GM19463 (cell line): ENCODE data around the gene MRPS15.

Experiments used
- ATAC-seq: cut with Tn5 transposase; IDR thresholded peaks from one replicate; pipeline ENCODE4 v1.9.1; 2021; ENCODE audit warnings: mild to moderate bottlenecking, moderate library complexity; ENCODE audit not compliant: unreplicated experiment

The MRPS15 gene

DNA sequence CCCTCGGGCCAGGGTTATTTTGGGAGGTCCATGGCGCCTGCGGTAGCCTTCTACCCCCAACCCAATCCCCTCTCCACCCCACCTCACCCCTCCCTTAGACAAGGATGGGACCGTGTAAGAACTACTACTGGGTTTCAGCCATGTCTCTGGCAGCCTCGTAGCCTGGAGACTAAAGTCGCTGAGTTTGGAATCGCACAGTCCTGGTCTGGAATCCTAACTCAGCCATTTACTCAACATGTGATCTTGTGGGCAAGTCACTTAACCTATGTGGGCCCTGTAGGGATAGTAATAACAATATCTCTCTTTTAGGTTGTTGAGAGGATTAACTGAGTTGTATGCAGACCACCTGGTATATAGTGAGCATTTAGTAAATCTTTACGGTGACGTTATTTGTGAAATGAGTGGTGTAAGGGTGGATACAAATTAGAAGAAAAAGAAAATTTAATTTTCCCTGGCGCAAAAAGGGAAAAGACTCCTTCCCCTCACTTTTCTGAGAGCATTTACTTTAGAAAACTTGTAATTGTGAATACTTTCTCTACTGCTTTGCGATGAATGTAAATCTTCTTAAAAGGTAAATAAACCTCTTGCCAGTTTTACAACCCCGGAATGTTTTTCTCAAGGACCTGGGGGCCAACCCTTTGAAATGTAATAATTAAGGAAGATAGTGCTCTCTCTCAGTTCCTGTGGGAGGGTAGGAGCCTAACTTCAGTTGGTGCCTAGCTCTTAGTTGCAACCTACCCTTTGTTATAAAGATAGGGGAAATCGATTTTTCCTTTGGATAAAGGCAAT lies 615 bp upstream of the MRPS15 start:
- peak; percentile 38 for ATAC-seq

GRCh38 chr1:36463463-36463802 lies 751 bp downstream of the MRPS15 start:
- no peak for ATAC-seq

DNA sequence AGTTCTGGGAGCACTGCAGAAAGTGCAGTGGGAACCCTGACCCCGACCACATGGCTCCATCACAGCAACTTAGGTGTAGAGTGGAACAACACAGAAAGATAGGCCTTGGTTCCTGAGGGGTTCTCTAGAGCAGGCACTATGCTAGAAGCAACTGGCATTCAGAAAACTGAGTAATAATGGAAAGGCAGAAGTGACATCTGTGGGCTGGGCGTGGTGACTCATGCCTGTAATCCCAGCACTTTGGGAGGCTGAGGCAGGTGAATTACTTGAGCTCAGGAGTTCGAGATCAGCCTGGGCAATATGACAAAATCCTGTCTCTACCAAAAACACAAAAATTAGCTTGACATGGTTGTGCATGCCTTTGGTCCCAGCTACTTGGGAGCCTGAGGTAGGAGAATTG lies 5.3 kb downstream of the MRPS15 start:
- no peak for ATAC-seq

DNA sequence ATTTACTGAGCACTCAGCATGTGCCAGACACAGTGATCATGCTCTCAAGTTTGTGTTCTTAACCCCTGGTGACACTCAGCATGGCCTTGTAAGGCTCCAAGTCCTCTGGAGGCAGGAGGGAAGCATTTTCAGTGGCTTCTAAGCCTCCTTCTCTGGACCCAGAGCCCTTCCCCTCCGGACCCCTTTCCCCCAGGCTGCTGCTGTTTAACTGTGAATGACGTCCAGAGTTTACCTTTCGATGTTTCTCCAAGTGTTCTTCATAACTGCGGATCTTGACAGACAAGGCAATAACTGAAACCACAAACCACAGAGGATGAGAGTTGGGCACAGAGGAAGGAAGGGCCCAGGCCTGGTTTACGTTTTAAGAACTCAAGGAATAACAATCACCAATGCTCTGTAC lies 6.5 kb downstream of the MRPS15 start:
- ATAC-seq, result no peak

DNA sequence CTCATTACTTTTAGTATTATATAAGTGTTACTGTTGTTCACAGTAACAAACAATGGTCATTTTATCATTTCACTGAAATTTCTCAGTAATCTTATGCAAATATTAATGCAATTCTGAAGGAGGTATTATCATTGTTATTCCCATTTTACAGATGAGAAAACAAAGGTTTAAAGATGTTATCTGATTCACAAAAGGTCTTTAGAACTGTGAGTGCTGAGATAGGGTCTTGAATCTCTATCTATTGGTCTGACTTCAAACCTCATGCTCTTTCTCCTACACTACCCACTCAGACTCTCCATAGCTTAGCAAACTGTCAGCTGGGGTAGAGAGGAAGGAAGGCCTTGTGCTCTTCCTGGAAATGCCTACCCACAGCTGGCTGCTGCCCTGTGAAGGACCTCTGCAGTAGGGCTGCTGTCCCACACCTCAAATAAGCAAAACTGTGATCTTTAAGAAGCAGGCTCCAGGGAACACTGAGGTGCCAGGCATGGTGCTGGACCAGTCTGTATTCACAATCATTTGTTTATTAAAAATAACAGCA lies 7.7 kb downstream of the MRPS15 start:
- no peak for ATAC-seq

DNA sequence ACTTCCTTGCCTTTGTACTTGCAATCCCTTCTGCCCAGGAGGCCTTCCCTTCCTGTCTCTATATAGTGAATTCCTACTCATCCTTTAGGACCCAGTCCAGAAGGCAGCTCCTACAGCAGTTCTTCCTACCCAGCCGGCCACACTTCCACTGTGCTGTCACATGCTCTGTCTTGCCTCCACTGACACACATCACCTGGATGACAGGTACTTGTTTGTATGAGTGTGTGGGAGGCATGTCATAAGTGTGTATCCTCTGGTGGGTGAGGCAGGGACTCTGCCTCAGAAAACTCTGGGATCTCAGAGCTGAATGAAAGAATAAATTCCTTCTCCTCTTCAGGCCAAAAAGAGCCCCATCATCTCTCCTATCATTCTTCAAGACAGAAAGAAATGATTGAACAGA lies 8.8 kb downstream of the MRPS15 start:
- ATAC-seq, result no peak

DNA sequence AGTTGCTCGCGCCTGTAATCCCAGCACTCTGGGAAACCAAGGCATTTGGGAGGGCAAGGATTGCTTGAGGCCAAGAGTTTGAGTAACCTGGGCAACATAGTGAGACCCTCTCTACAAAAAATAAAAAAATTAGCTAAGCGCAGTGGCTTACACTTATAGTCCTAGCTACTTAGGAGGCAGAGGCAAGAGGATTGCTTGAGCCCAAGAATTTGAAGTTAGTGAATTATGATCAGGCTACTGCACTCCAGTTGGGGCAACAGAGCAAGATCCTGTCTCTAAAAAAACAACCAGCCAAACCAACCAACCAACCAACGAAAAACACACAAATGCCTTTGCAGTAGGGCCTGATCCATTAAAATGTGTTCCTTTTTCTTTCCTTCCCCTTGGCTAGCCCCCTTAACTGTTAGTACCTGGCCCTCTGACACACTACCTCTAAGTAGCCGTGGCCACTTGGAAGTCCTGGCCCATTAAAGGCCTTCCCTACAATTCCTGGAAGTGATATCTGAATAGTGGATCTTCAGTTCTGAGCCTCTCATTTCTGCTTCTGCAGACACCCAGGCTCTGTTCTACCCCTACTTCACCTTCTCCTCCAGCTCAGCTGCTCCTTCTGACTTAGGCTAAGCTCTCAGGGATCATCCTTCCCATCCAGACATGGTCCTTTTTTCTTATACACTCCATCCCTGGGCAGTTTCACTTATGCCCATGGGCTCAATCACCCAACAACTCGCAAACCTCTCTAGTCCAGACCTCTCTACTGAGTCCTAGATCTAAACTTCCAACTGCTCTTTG lies 10.4 kb downstream of the MRPS15 start:
- ATAC-seq, result no peak

GRCh38 chr1:36453051-36453450 lies 11.1 kb downstream of the MRPS15 start:
- ATAC-seq, result no peak

- ATAC-seq, result no peak
Observed at GRCh38 chr1:36450919-36451305, 13.3 kb downstream of the MRPS15 start.

GRCh38 chr1:36450270-36450918 lies 13.8 kb downstream of the MRPS15 start, which contains the start of gene OSCP1:
TSS of gene OSCP1 (minus strand) at chr1:36450451. CDS start at chr1:36450369, 82 bp downstream.
- ATAC-seq, result peak; percentile 100

DNA sequence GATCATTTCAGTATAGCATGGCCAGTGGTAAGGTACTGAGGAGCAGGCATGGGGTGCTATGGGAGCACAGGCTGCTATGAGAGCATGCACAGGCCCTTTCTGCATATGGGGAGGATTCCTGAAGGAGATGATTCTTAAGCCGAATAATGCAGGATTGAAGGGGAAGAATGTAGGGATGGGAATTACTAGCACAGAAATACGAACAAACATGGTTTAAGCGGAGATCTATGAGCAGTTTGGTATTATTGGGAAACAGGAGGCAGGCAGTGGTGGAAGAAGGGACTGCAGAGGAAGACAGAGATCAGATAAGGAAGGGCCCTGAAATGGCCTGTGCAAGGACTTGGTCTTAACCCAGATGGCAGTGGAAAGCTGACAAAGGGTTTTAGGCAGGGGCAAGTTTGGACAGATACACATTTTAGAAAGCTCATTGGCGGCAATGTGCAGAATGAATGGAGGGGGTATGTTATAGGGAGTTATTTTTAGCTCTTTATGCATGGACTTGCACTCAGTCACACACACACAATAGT lies 15.6 kb downstream of the MRPS15 start:
- ATAC-seq, result no peak

GRCh38 chr1:36447450-36447849 lies 16.7 kb downstream of the MRPS15 start:
- no peak for ATAC-seq

- ATAC-seq, result no peak
Observed at GRCh38 chr1:36446746-36447145, 17.4 kb downstream of the MRPS15 start.

DNA sequence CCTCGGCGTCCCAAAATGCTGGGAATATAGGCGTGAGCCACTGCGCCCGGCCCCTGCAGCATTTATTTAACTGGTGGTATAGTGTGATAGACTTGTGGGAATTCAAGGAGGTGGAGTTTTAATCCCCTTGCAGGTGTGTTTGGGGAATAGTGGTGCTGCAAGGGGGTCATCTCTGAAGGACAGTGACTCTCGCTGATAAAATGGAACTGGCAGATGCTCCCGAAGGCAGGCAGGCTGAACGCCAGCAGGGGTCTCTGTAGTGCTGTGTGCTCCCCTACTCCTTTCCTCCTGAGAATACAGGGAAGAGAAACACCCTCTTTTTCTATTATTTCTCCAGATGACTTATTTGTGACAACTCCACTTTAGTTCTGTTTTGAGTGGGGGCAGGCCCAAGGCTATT lies 17.9 kb downstream of the MRPS15 start:
- no peak for ATAC-seq

GRCh38 chr1:36443297-36443696 lies 20.9 kb downstream of the MRPS15 start:
- ATAC-seq, result no peak

- no peak for ATAC-seq
Observed at GRCh38 chr1:36442337-36442736, 21.8 kb downstream of the MRPS15 start.

DNA sequence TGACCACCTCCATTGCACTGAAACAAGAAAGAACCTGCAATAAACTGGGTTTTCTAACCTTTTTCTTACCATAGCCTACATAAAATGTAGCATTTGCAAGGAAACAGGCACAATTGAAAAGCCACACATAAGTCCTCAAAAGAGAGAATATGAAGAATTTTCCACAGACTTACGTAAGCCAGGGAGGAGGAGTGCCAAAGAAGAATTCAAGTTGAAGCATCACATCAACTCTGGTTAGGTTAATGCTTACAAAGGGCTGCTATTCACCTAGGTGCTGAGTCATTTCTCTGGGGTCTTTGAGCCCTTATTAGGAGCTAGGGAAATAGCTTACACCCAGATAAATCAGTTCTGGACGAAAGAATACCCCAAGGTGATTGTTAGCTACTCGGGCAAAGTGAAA lies 23.5 kb downstream of the MRPS15 start:
- ATAC-seq, result no peak

- ATAC-seq, result no peak
Observed at GRCh38 chr1:36440044-36440443, 24.1 kb downstream of the MRPS15 start.

- no peak for ATAC-seq
Observed at GRCh38 chr1:36438715-36439114, 25.5 kb downstream of the MRPS15 start.

DNA sequence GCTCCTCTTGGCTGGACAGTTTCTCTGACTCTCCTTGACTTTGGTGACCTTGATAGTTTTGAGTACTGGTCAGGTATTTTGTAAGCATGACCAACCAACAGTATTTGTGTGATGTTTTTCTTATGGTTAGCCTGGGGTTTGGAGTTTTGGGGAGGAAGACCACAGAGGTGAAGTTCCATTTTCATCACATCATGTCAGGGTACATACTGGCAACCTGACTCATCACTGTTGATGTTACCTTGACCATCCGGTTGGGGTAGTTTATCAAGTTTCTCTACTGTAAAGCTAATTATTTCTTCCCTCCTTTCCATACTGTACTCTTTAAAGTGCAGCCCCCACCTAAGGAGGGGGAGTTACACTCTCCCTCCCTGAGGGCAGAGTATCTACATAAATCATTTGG lies 27.4 kb downstream of the MRPS15 start:
- ATAC-seq, result no peak

GRCh38 chr1:36433102-36433501 lies 31.1 kb downstream of the MRPS15 start:
- no peak for ATAC-seq
